Measurements from ENCODE around the gene COL15A1. TPM values are rescaled to one million over a fixed set of nuclear protein-coding genes. Genes with fewer than 3 reads are reported as not detected.

COL15A1 gene
- polyA plus RNA-seq, 1 donor (not counting 4 experiments of a cell fraction or from before 2014, with no cell fraction given): not detected

- no peaks in the 10 kb centered on the region for H3K27me3 ChIP-seq (ENCODE audit: control insufficient read depth, extremely low read depth, insufficient read depth, low read length)
- dilution Hi-C loops (cut with MboI; ENCODE audit: extremely low pct_ligation_motif_present, low sequenced_read_pairs): no loop called here
- FAIRE-seq (no peak), DNase-seq (ENCODE audit: low read depth, low spot score) (no peak)
- H3K4me1 ChIP-seq (ENCODE audit: control insufficient read depth, extremely low read depth, insufficient read depth, low read length): peaks cover 7% of the 10 kb centered on the region
- H3K27ac ChIP-seq (ENCODE audit: control insufficient read depth, insufficient read depth, low read length): no peak overlapping the region
- TF ChIP-seq CTCF (optimal IDR thresholded peaks at IDR 0.05 in 1 of 3, IDR thresholded peaks at IDR 0.05 in 1 of 3, conservative IDR thresholded peaks at IDR 0.05 in 1 of 3; ENCODE audit: extremely low read depth in 1 of 3, insufficient read depth in 2 of 3, low read length in 3 of 3) (no peak), EZH2 (IDR thresholded peaks at IDR 0.05; ENCODE audit: low read length) (no peak)
- no peaks in the 10 kb centered on the region for H3K9me1 ChIP-seq (ENCODE audit: control insufficient read depth, extremely low read depth, insufficient read depth, low read length)
- no peak overlapping the region for H2AFZ ChIP-seq (ENCODE audit: control insufficient read depth, low read length)
- no peaks in the 10 kb centered on the region for H3K79me2 ChIP-seq (ENCODE audit: control insufficient read depth, insufficient read depth, low read length)
- no peak overlapping the region for H3K4me2 ChIP-seq (ENCODE audit: control insufficient read depth, extremely low read depth, insufficient read depth, low read depth, low read length)
- no peaks in the 10 kb centered on the region for H3K36me3 ChIP-seq (ENCODE audit: control insufficient read depth in 2 of 2, extremely low read depth in 1 of 2, insufficient read depth in 2 of 2, low read length in 2 of 2)
- H4K20me1 ChIP-seq (ENCODE audit: control insufficient read depth, extremely low read depth, insufficient read depth, low read length): no peaks in the 10 kb centered on the region
- no peaks in the 10 kb centered on the region for H3K9me3 ChIP-seq (ENCODE audit: control insufficient read depth, low read depth, low read length)
- no peak overlapping the region for H3K4me3 ChIP-seq (ENCODE audit: control insufficient read depth in 2 of 3, extremely low read depth in 1 of 3, insufficient read depth in 2 of 3, low read depth in 1 of 3, low read length in 3 of 3)
- H3K9ac ChIP-seq (ENCODE audit: control insufficient read depth, extremely low read depth, insufficient read depth, low read length): no peak overlapping the region
Observed at GRCh38 chr9:99049228-99049627, 105.5 kb downstream of the COL15A1 start.

- H3K9me1 ChIP-seq (ENCODE audit: control insufficient read depth, extremely low read depth, insufficient read depth, low read length): no peaks in the 10 kb centered on the region
- H3K4me1 ChIP-seq (ENCODE audit: control insufficient read depth, extremely low read depth, insufficient read depth, low read length): peaks cover 7% of the 10 kb centered on the region
- DNase-seq (ENCODE audit: low read depth, low spot score) (no peak), FAIRE-seq (no peak)
- no peak overlapping the region for H3K4me2 ChIP-seq (ENCODE audit: control insufficient read depth, extremely low read depth, insufficient read depth, low read depth, low read length)
- no peaks in the 10 kb centered on the region for H3K9me3 ChIP-seq (ENCODE audit: control insufficient read depth, low read depth, low read length)
- no peaks in the 10 kb centered on the region for H3K36me3 ChIP-seq (ENCODE audit: control insufficient read depth in 2 of 2, extremely low read depth in 1 of 2, insufficient read depth in 2 of 2, low read length in 2 of 2)
- dilution Hi-C loops (cut with MboI; ENCODE audit: extremely low pct_ligation_motif_present, low sequenced_read_pairs): no loop called here
- no peak overlapping the region for H3K4me3 ChIP-seq (ENCODE audit: control insufficient read depth in 2 of 3, extremely low read depth in 1 of 3, insufficient read depth in 2 of 3, low read depth in 1 of 3, low read length in 3 of 3)
- no peak overlapping the region for H3K27ac ChIP-seq (ENCODE audit: control insufficient read depth, insufficient read depth, low read length)
- TF ChIP-seq EZH2 (IDR thresholded peaks at IDR 0.05; ENCODE audit: low read length) (no peak), CTCF (optimal IDR thresholded peaks at IDR 0.05 in 1 of 3, IDR thresholded peaks at IDR 0.05 in 1 of 3, conservative IDR thresholded peaks at IDR 0.05 in 1 of 3; ENCODE audit: extremely low read depth in 1 of 3, insufficient read depth in 2 of 3, low read length in 3 of 3) (no peak)
- H2AFZ ChIP-seq (ENCODE audit: control insufficient read depth, low read length): no peak overlapping the region
- no peaks in the 10 kb centered on the region for H4K20me1 ChIP-seq (ENCODE audit: control insufficient read depth, extremely low read depth, insufficient read depth, low read length)
- no peaks in the 10 kb centered on the region for H3K27me3 ChIP-seq (ENCODE audit: control insufficient read depth, extremely low read depth, insufficient read depth, low read length)
- H3K79me2 ChIP-seq (ENCODE audit: control insufficient read depth, insufficient read depth, low read length): no peaks in the 10 kb centered on the region
- H3K9ac ChIP-seq (ENCODE audit: control insufficient read depth, extremely low read depth, insufficient read depth, low read length): no peak overlapping the region
Observed at GRCh38 chr9:99049641-99050040, 105.9 kb downstream of the COL15A1 start.
